PFSK-1 (cell line): Measurements from ENCODE around the gene RAB11FIP3.

ENCODE experiments used
- FOXP2 ChIP-seq: optimal IDR thresholded peaks from 2 replicates; pipeline ENCODE3; 2011; ENCODE audit warnings: borderline replicate concordance, control low read depth, inconsistent platforms; ENCODE audit not compliant: insufficient read depth; ENCODE audit errors: extremely low read length, extremely low read depth
- POLR2AphosphoS5 ChIP-seq: IDR thresholded peaks from 2 replicates; pipeline ENCODE4 v1.6.1; 2012; ENCODE audit warnings: low read depth, mild to moderate bottlenecking, control low read depth, low read length, moderate library complexity
- SIN3A ChIP-seq: IDR thresholded peaks from 2 replicates; pipeline ENCODE4 v1.6.1; 2012; ENCODE audit warnings: mild to moderate bottlenecking, low read length, moderate library complexity, borderline replicate concordance; ENCODE audit not compliant: insufficient read depth
- TAF1 ChIP-seq: IDR thresholded peaks from 2 replicates; pipeline ENCODE4 v1.6.1; 2012; ENCODE audit warnings: low read length, control low read depth, borderline replicate concordance; ENCODE audit not compliant: insufficient read depth
- TF ChIP-seq, protein P1 (sequence below), 2 experiments: IDR thresholded peaks; 2 replicates each; pipeline versions ENCODE4 v1.6.1 to v1.8.0; 2011 to 2012; ENCODE audit warnings: low read depth in 2 of 2, low read length in 2 of 2, control low read depth in 1 of 2, inconsistent platforms in 1 of 2, mild to moderate bottlenecking in 1 of 2, moderate library complexity in 1 of 2; ENCODE audit not compliant: insufficient read depth in 1 of 2

RAB11FIP3 gene

GRCh38 chr16:525520-526180 is 100.2 kb downstream of the RAB11FIP3 start:
- no peak for TF ChIP-seq POLR2AphosphoS5
- TF ChIP-seq, protein P1, sequence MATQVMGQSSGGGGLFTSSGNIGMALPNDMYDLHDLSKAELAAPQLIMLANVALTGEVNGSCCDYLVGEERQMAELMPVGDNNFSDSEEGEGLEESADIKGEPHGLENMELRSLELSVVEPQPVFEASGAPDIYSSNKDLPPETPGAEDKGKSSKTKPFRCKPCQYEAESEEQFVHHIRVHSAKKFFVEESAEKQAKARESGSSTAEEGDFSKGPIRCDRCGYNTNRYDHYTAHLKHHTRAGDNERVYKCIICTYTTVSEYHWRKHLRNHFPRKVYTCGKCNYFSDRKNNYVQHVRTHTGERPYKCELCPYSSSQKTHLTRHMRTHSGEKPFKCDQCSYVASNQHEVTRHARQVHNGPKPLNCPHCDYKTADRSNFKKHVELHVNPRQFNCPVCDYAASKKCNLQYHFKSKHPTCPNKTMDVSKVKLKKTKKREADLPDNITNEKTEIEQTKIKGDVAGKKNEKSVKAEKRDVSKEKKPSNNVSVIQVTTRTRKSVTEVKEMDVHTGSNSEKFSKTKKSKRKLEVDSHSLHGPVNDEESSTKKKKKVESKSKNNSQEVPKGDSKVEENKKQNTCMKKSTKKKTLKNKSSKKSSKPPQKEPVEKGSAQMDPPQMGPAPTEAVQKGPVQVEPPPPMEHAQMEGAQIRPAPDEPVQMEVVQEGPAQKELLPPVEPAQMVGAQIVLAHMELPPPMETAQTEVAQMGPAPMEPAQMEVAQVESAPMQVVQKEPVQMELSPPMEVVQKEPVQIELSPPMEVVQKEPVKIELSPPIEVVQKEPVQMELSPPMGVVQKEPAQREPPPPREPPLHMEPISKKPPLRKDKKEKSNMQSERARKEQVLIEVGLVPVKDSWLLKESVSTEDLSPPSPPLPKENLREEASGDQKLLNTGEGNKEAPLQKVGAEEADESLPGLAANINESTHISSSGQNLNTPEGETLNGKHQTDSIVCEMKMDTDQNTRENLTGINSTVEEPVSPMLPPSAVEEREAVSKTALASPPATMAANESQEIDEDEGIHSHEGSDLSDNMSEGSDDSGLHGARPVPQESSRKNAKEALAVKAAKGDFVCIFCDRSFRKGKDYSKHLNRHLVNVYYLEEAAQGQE (IDR thresholded peaks at IDR 0.05; ENCODE audit: insufficient read depth in 1 of 2, low read depth in 2 of 2, low read length in 2 of 2): no peak
- no peak for TF ChIP-seq TAF1
- no peak for TF ChIP-seq FOXP2
- TF ChIP-seq SIN3A: no peak

DNA sequence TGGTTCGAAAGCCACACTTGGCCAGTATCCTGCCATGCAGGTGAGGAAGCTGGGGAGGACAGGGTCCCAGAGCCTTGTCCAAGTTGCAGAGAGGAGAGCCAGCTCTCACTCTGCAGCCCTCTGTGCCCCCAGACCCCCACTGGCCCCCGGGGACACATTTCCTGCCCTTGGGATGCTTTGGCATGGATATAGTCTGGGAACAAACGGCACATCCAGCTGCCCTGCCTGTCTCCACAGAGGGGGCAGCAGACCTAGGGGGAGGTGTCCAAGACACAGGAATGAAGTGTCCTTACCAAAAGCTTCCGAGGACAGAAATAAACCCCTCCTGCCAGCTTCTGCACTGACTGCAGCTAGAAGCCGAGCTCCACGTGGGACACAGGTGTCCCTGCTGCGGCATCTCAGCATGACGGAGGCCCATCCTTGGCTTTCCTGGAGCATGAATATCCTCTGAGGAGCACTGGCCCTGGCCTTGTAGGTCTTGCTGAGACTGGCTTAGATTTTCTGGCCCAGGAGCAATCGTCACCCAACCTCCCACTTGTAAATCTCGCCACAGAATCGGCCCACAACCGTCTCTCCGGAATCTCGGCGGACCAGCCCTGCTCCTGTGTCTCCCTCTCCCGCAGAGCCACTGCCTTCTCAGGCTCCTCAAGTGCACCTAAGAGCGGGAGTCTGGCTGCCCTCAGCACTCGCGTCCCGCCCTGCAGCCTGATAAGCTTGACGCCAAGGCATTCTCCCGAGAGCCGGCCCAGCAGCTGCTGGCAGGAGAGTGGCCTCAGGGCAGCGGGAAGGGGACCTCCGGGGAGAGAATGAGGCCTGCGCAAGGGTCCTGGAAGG is 100.9 kb downstream of the RAB11FIP3 start:
- TF ChIP-seq POLR2AphosphoS5 (peak; percentile 15; the same call in 1 of the 2 replicates), TAF1 (no peak), SIN3A (no peak)

DNA sequence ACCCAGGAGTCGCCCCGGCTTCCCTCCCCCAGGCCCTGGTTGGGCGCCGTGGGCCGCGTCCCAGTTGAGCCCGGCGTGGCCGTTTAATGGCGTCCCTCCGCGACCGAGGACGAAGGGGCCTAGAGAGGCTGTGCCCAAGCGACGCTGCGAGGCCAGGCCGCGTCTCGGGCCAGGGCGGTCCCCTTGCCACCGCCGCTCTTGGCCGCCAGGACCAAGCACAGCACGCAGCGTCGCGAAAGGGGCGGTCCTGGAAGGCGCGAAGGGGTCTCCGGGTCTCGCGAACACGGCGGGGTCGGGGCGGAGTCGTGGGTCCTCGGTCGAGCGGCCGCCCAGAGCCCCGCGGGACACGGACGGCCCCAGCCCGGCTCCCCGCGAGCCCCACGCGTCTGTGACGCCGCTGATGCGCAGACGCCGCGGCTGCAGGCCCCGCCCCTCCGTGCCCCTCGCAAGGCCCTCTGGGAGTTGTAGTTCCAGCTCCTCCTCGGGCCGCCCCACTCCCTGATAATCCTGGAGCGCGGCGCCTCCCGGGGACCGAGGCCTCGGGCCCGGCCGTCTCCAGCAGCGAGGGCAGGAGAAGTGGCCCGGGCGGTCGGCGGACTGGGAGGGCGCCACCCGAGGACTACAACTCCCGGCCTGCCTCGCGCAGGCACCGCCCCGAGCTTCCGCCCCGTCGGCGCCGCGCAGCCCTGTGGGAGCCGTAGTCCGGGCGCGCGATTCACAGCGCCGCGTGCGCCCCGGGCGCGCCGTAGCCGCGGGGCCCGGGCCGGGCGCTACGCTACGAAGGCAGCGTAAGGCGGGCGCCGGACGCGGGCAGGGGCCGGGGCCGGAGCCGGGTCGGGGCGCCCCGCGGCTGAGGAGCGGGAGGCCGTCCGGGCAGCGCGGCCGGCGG is 101.8 kb downstream of the RAB11FIP3 start, which contains the start of gene CAPN15:
Gene CAPN15, plus strand, starts transcription at position 698 of the 889 bp plus-strand sequence. CDS start 19,127 bp downstream, outside the sequence.
- TF ChIP-seq TAF1: peak; percentile 50; the same call in 1 of the 2 replicates
- TF ChIP-seq SIN3A: no peak
- TF ChIP-seq FOXP2: no peak
- TF ChIP-seq, protein P1 (IDR thresholded peaks at IDR 0.05; ENCODE audit: insufficient read depth in 1 of 2, low read depth in 2 of 2, low read length in 2 of 2): no peak
- no peak; the same call in 1 of the 2 replicates for TF ChIP-seq POLR2AphosphoS5

DNA sequence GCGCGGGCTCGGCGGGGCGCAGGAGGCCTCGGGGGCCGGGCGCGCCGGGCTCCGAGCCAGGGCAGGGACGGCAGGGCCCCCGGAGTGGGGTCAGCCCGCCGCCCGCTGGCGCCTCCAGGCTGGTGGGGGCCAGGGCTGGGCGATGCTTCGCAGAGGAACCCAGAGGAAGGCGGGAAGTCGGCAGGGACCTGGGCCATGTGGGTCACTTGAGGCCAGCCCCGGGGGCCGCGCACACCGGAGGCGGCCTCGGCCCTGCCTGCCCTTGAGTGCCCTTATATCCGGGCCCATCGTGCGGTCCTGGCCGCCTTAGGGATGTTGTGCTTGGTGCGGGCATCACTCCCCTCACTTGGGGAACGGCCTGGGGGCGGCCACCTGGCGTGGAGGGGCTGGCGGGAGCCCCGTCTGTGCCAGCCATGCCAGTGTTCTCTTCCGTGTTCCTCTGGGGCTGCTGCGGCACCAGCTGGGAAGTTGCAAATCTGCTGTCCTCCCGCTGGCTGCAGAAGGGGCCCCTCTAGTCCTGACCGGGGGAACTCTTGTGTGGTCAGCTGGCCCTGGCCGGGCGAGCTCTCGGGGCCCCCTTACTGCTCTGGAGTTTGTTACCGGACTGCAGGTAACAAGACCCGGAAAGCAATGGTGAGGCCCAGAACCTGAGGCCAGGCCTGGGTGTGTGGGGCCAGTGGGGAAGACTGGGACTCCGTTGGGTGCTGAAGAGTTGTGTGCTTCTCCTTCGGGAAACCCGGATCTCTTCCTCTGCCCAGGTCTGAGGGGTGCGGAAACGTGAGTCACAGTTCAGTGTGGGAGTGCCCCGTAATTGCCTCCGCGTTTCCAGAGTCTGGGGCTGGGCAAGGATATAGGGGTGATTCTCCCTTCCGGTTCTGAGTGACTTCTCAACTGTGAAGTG is 102.9 kb downstream of the RAB11FIP3 start:
- TF ChIP-seq SIN3A (peak; percentile 67; the same call in 1 of the 2 replicates), FOXP2 (no peak), TAF1 (0 out of 2 replicates have a peak, but pooled peaks have one; percentile 50), POLR2AphosphoS5 (no peak)
- TF ChIP-seq, protein P1 (IDR thresholded peaks at IDR 0.05; ENCODE audit: insufficient read depth in 1 of 2, low read depth in 2 of 2, low read length in 2 of 2): 0 out of 4 replicates have a peak, but pooled peaks of 1 of the 2 experiments have one; percentile 7
